SK-N-SH (cell line): ENCODE data around the gene DAP.

Experiments used
- CTCF ChIP-seq: fragments of 200-600 bp; sonication (generic); IDR thresholded peaks from 2 replicates; pipeline ENCODE4 v1.6.1; 2017; ENCODE audit warnings: antibody characterized with exemption, mild to moderate bottlenecking, moderate library complexity
- EZH2phosphoT487 ChIP-seq: fragments of 200-600 bp; sonication (generic); IDR thresholded peaks from 2 replicates; pipeline ENCODE4 v1.6.1; 2017; ENCODE audit warnings: low read depth, mixed run types, mild to moderate bottlenecking, antibody characterized with exemption, moderate library complexity, borderline replicate concordance
- JUND ChIP-seq: IDR thresholded peaks from 2 replicates; pipeline ENCODE4 v1.4.0; 2012
- NFIC ChIP-seq: IDR thresholded peaks from 2 replicates; pipeline ENCODE4 v1.4.0; 2012; ENCODE audit warnings: borderline replicate concordance
- REST ChIP-seq: IDR thresholded peaks from 2 replicates; pipeline ENCODE4 v1.6.1; 2012; ENCODE audit warnings: mild to moderate bottlenecking, low read depth, low read length, moderate library complexity
- YY1 ChIP-seq: IDR thresholded peaks from 2 replicates; pipeline ENCODE4 v1.4.0; 2012; ENCODE audit warnings: low read depth, mild to moderate bottlenecking

GRCh38 chr5:10808347-10809226 lies 47.6 kb upstream of the DAP start:
- TF ChIP-seq NFIC (no peak), EZH2phosphoT487 (no peak), CTCF (no peak), JUND (no peak), YY1 (no peak), REST (no peak)
